ENCODE data around the gene PMPCA.

Gene PMPCA

DNA sequence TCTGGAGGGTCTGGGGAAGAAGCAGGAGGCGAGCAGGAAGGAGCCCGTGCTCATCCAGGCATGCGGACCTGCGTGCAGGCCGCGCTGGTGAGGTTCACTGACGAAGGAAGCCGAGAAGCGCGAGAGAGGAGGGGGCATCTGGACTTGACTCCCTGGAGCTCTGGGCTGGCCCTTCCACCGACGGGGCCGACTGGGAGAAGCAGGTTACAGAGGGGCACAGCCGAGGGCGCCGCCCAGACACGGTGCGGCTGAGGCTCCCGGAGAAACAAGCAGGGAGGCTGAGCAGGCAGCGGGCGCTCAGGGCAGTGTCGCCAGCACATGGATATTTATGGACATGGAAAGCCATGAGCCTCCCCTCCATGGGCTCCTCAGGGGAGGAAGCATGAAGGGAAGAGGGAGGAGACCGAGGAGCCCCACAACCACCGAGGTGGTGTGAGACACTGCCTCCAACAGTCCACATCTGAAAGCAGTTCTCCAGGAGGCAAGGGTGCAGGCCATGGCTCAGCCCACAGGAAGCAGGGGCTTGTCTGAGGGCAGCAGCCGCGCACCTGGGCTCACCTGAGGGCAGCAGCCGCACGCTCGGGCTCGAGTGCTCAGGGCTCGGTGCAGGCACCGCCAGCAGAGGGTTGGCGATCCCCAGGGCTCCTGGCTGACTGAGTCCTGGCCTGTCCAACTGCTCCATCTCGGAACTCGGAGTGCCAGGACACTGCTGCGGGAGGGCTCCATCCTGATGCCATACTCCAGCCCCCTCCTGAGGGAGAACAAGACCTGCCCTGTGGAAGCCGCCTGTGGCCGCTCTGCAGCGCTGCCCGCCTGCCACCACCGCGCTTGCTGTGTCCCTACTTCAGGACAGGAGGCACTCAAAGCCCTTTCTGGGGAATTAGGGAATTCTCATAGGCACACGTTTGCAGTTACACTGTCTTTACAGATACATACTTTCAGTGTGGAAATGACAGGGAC is 44.9 kb downstream of the PMPCA start:
- TF ChIP-seq, protein P1, sequence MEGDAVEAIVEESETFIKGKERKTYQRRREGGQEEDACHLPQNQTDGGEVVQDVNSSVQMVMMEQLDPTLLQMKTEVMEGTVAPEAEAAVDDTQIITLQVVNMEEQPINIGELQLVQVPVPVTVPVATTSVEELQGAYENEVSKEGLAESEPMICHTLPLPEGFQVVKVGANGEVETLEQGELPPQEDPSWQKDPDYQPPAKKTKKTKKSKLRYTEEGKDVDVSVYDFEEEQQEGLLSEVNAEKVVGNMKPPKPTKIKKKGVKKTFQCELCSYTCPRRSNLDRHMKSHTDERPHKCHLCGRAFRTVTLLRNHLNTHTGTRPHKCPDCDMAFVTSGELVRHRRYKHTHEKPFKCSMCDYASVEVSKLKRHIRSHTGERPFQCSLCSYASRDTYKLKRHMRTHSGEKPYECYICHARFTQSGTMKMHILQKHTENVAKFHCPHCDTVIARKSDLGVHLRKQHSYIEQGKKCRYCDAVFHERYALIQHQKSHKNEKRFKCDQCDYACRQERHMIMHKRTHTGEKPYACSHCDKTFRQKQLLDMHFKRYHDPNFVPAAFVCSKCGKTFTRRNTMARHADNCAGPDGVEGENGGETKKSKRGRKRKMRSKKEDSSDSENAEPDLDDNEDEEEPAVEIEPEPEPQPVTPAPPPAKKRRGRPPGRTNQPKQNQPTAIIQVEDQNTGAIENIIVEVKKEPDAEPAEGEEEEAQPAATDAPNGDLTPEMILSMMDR (IDR thresholded peaks at IDR 0.05): no peak

DNA sequence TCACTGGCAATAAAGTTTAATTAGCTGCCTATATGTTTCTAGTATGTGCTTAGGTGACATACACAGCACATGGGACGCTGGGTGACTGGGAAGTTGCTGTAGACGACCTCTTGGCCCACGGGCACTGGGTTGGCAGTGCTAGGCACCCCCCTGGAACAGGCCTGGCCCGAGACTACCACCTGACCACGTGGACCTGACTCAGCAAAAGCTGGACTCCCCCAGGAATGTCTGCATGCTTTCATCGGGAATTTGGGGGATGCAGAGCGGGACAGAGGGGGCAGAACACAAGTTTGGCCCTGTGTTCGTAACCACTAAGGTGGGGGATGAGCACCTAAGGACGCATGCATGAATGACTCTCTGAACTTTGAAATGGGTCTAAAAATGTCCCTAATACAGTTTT is 45.8 kb downstream of the PMPCA start:
- TF ChIP-seq, protein P1 (IDR thresholded peaks at IDR 0.05): no peak

DNA sequence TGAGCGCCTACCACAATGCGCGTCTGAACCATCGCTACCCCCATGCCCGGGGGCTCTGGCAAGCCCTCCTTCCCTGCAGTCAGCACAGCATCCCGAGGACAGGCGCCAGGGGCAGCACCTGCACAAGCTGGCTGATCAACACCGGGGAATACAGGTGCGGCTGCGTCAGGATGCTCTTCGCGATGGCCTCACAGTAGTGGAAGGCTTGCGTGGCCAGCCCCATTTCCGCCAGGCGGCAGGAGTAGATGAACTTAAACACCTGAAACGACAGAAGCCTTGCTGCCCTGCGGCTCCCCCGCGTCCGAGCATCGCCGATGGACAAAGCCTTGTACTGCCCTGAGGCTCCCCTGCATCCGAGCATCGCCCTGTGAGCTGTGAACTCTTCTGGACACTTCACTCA is 46.9 kb downstream of the PMPCA start:
- TF ChIP-seq, protein P1 (IDR thresholded peaks at IDR 0.05): no peak

DNA sequence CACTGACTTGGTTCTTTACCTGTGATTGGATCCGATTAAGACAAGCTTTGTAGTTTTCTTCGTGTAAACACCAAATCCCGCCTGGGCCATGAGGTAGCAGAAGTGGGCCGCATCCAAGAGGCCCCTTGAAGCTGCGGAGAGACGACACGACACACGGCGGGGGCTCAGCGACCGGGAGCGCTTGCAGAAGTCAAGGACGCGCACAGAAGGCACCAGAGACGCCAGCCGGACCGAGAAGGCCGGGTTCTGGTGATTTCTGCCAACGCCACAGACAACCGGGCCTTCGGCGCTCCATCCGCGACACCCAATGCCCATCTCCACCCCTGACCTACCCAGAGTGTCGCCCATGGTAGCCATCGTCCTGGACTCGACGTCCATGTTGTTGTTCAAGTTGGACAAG is 49.0 kb downstream of the PMPCA start:
- TF ChIP-seq, protein P1 (IDR thresholded peaks at IDR 0.05): no peak

DNA sequence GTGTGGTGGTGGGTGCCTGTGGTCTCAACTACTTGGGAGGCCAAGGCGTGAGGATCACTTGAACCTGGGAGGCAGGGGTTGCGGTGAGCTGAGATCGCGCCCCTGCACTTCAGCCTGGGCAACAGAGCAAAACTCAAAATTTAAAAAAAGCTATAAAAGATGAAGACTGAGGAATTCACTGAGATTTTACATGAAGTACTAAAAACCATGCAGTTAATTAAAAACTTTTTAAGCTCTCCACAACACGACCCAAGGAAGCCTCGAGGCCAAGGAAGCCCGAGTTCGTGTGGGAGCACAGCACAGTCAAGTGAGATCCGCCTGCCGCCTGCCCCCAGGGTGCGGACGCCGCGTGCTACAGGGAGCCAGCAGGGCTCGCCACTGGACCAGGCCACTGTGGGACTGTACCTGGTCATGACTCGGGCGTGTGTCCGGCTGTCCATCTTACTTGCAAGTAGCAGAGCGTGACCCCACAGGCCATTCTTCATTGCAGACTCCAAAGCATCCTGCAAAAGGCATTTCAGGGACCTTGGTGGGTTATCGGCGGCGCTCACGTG is 50.4 kb downstream of the PMPCA start:
- TF ChIP-seq, protein P1 (IDR thresholded peaks at IDR 0.05): no peak

DNA sequence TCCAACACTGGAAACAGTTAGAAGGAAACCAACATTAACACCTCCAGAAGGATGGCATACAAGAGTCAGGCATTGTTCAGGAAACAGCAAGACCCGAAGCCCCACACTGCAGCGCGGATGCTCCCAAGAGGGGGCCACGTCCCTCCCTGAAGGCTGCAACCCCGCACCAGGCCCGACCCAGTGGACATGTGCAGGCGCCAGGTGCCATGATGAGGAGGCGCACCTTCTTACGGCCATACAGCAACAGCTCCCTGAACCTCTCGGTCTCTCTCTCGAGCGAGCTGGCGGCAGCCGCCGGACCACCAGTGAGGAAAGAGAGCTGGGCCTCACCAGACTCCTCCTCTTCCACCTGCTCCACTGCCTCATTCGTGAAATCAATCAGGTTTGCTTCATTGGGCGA is 52.2 kb downstream of the PMPCA start:
- TF ChIP-seq, protein P1 (IDR thresholded peaks at IDR 0.05): no peak

DNA sequence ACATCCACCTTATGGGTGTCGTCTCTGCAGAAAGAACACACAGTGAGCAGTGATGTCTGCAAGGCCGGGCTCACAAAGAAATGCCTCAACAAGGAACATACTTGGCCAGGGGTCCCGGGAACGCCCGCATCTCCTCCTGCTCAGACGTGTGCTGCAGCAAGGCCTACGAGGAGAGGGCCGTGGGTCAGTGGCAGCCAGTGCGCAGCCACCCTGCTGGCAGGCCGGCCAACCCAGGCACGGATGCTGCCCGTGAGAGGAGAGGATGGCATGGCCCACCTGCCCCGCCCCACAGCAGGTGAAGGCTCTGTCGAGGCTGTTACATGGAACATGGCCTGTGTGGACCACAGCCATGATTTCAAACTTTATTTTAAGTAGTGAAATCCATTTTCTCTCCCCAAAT is 53.1 kb downstream of the PMPCA start:
- TF ChIP-seq, protein P1 (IDR thresholded peaks at IDR 0.05): no peak
